Uterus (tissue), 2 donors: ENCODE measurements around the gene HSPBP1.

Source experiments
- POLR2A ChIP-seq, 2 donors: fragments of 450-650 bp; IDR thresholded peaks; one replicate each; pipeline ENCODE4 v1.6.1; 2016; ENCODE audit warnings: antibody characterized with exemption in 2 of 2, mild to moderate bottlenecking in 1 of 2, moderate library complexity in 1 of 2
- TF ChIP-seq, protein P1 (sequence below), 4 experiments: fragments of 200-600 bp in 2 of 4; fragments of 450-650 bp in 2 of 4; sonication (generic) in 2 of 4; IDR thresholded peaks; one replicate each; pipeline ENCODE4 v1.5.1; 2016 to 2019; ENCODE audit warnings: antibody characterized with exemption in 4 of 4, mild to moderate bottlenecking in 2 of 4, moderate library complexity in 1 of 4

DNA sequence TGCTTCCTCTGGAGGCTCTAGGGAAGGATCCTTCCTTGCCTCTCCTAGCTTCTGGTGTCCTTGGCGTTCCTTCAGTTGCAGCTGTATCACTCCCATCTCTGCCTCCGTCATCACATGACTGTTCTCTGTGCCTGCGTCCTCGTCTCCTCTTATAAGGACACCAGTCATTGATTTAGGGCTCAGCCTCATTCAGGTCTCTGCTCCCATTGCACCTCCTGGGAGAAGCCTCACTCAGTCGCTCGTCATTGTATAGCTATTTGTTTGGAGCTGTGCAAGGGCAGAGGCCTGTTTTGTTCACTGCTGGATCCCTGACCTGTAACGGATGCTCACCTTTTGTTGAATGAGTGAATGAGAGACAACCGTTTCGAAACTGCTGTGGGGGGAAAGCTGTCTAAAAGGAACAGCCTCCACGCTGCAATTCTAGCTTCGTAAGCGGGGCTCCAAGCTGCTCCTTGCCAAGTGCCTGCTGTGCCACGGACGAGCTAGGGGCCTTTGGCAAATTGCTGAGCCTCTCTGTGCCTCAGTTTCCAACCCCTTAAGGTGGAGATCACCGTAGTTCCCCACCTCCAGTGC lies 21.1 kb upstream of the HSPBP1 start:
- TF ChIP-seq POLR2A (IDR thresholded peaks at IDR 0.05) = no peak
- TF ChIP-seq, protein P1, sequence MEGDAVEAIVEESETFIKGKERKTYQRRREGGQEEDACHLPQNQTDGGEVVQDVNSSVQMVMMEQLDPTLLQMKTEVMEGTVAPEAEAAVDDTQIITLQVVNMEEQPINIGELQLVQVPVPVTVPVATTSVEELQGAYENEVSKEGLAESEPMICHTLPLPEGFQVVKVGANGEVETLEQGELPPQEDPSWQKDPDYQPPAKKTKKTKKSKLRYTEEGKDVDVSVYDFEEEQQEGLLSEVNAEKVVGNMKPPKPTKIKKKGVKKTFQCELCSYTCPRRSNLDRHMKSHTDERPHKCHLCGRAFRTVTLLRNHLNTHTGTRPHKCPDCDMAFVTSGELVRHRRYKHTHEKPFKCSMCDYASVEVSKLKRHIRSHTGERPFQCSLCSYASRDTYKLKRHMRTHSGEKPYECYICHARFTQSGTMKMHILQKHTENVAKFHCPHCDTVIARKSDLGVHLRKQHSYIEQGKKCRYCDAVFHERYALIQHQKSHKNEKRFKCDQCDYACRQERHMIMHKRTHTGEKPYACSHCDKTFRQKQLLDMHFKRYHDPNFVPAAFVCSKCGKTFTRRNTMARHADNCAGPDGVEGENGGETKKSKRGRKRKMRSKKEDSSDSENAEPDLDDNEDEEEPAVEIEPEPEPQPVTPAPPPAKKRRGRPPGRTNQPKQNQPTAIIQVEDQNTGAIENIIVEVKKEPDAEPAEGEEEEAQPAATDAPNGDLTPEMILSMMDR (IDR thresholded peaks at IDR 0.05) = no peak
